Adrenal gland (tissue), 12 donors: ENCODE measurements around the gene RPTOR. TPM values are rescaled to one million over a fixed set of nuclear protein-coding genes. Genes with fewer than 3 reads are reported as not detected.

ENCODE experiments used
- DNase-seq, 7 donors: peaks; one replicate each; pipeline ENCODE4 v3.0.0-alpha.2; 2019 to 2020
- H3K27ac ChIP-seq, 5 donors: fragments of 200-600 bp; sonication (generic) in 4 of 5; 1 replicate in 3 of 5; 2 replicates in 2 of 5; pipeline versions ENCODE4 v1.5.1 to v1.8.0; 2016 to 2020; ENCODE audit warnings: mild to moderate bottlenecking in 1 of 5
- H3K27me3 ChIP-seq: fragments of 200-600 bp; 2 replicates; pipeline ENCODE4 v1.8.0; 2021
- H3K36me3 ChIP-seq, 2 donors: fragments of 200-600 bp; replicated peaks in 1 of 2; 1 replicate in 1 of 2; 2 replicates in 1 of 2; pipeline versions ENCODE4 v1.5.1 to v1.8.0; 2018 to 2022
- H3K4me1 ChIP-seq, 2 donors: fragments of 200-600 bp; replicated peaks in 1 of 2; 1 replicate in 1 of 2; 2 replicates in 1 of 2; pipeline versions ENCODE4 v1.5.1 to v1.8.0; 2018 to 2021
- H3K4me3 ChIP-seq, 4 donors: fragments of 200-600 bp; sonication (generic) in 3 of 4; one replicate each; pipeline ENCODE4 v1.5.1; 2016 to 2018
- H3K9me3 ChIP-seq, 3 donors: fragments of 200-600 bp; sonication (generic) in 1 of 3; replicated peaks in 1 of 3; 1 replicate in 2 of 3; 2 replicates in 1 of 3; pipeline versions ENCODE4 v1.5.1 to v1.8.0; 2016 to 2021
- CTCF ChIP-seq, 6 experiments: fragments of 450-650 bp in 4 of 6; fragments of 200-600 bp in 2 of 6; sonication (generic) in 1 of 6; IDR thresholded peaks; 1 replicate in 5 of 6; 2 replicates in 1 of 6; pipeline versions ENCODE4 v1.5.1 to v1.8.0; 2016 to 2021; ENCODE audit warnings: antibody characterized with exemption in 6 of 6, mild to moderate bottlenecking in 2 of 6, moderate library complexity in 1 of 6
- POLR2A ChIP-seq, 2 donors: fragments of 450-650 bp; IDR thresholded peaks; one replicate each; pipeline ENCODE4 v1.6.1; 2017; ENCODE audit warnings: antibody characterized with exemption in 2 of 2, mild to moderate bottlenecking in 2 of 2, moderate library complexity in 1 of 2
- WGBS, 4 donors: extraction: QIAGEN DNeasy Blood & Tissue Kit in 2 of 4; methylation state at CpG; one replicate each; pipeline versions ENCODE4 v1.1.5 to v1.1.7; 2013 to 2017; 5-methylcytosine and 5-hydroxymethylcytosine counted together
- intact Hi-C, 2 donors: fragments of 100-400 bp; cut with DNase I; formaldehyde crosslinking; loops; one replicate each; pipeline versions ENCODE4 v1.14.1 to v1.15.0; 2022 to 2023
- polyA plus RNA-seq, 3 donors: library from polyadenylated mRNA; stranded (reverse); fragments of 200-250 nt in 2 of 3; fragments of 350-450 nt in 1 of 3; fragmentation: Illumina TruSeq in 1 of 3; extraction: RNeasy Lipid Tissue Mini Kit (QIAGEN cat#74804) in 1 of 3; gene quantifications; one replicate each; pipeline ENCODE4 v1.2.3, GENCODE V29; 2013 to 2014
- total RNA-seq, 9 donors: library from RNA; depleted of rRNA in 4 of 9; stranded (reverse); fragments of >200 nt in 4 of 9; fragments of 120-200 nt in 1 of 9; fragmentation: NEBNext Ultra II Directional in 1 of 9; extraction: Animal tissue kit (Norgen Biotek cat#: 25700) in 1 of 9; gene quantifications; one replicate each; pipeline versions ENCODE4 v1.1.0 to v1.2.4, GENCODE V29; 2013 to 2023
- donor health status: healthy with polysubstance abuse.
- donor health status: Bipolar disorder and iron deficiency.
- donor health status: DM: yes; HTN: yes; CAD: no.
- donor health status: DM: no; HTN: no; CAD: no.
- donor health status: DM: no; HTN: no; CAD: no.
- donor health status: DM: yes; HTN: yes; CAD: no.

Gene RPTOR
- total and polyA plus RNA-seq, 12 donors, result 9.7 to 53.3 (median 29.7) TPM

GRCh38 chr17:80906364-80907259 is 362.0 kb downstream of the RPTOR start:
- WGBS, 4 donors, result 91 to 96% (median 96%) methylated on average over 22 to 39 of the region's 39 CpGs
- no peak overlapping the region for H3K4me3 ChIP-seq
- DNase-seq, result no peak
- peaks cover 0 to 21% of the 10 kb centered on the region in 2 donors for H3K36me3 ChIP-seq
- TF ChIP-seq POLR2A (IDR thresholded peaks at IDR 0.05), result no peak
- TF ChIP-seq CTCF (IDR thresholded peaks at IDR 0.05), result no peak
- H3K27me3 ChIP-seq, result no peaks in the 10 kb centered on the region
- no peaks in the 10 kb centered on the region for H3K4me1 ChIP-seq
- no peak overlapping the region for H3K27ac ChIP-seq
- intact Hi-C loops, result no loop called here
- H3K9me3 ChIP-seq, result no peaks in the 10 kb centered on the region

DNA sequence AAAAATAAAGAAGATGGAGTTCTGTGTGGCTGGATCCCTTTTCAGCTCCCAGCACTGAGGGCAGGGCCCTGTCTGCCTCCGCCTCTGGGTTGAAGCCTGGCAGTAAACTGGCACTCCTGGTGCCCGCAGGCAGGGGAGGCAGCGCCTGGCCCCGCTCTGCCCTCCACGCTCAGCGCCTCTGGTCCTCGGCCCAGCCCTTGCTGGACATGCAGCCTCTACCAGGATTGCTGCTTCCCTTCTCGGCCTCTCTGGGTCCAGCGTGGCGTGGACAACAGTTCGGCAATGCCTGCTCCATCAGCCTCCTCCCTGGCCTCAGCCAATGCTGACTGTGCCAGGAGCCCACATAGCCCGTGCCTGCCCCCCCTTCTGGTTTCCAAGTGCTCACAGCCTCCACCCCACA is 362.6 kb downstream of the RPTOR start:
- no peak for DNase-seq
- Histone ChIP-seq H3K27ac (no peak overlapping the region), H3K4me3 (no peak overlapping the region), H3K4me1 (no peaks in the 10 kb centered on the region), H3K27me3 (no peaks in the 10 kb centered on the region), H3K9me3 (no peaks in the 10 kb centered on the region), H3K36me3 (peaks cover 0 to 22% of the 10 kb centered on the region in 2 donors)
- intact Hi-C loops, result no loop called here
- TF ChIP-seq CTCF (IDR thresholded peaks at IDR 0.05), result no peak
- WGBS, 4 donors, result 94 to 100% (median 97%) methylated on average over 2 to 12 of the region's 12 CpGs

DNA sequence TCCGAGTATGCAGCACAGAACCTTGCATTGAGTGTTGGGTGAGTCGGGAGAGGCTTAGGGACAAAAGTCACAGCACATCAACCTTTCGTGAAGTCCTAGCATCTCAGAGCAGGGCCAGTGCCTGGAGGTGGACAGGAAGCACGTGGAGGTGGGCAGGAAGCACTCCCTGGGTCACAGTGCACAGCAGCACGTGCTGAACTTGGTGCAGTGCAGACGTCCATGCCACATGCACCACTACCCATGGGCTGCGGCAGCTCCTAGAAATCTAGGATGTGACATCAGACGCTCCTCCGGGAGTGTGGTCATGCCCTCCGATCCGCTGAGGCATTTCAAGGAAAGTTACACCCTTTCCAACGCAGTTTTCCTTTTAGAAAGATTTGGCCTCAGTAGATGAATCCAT is 363.6 kb downstream of the RPTOR start:
- peaks cover 0 to 25% of the 10 kb centered on the region in 2 donors for H3K36me3 ChIP-seq
- H3K27ac ChIP-seq, result no peak overlapping the region
- H3K9me3 ChIP-seq, result no peaks in the 10 kb centered on the region
- no peak overlapping the region for H3K4me3 ChIP-seq
- DNase-seq, result no peak
- intact Hi-C loops, result no loop called here
- no peaks in the 10 kb centered on the region for H3K4me1 ChIP-seq
- no peaks in the 10 kb centered on the region for H3K27me3 ChIP-seq
- 86 to 95% (median 91%) methylated on average over 7 to 12 of the region's 12 CpGs for WGBS, 4 donors
- TF ChIP-seq CTCF (IDR thresholded peaks at IDR 0.05), result no peak

DNA sequence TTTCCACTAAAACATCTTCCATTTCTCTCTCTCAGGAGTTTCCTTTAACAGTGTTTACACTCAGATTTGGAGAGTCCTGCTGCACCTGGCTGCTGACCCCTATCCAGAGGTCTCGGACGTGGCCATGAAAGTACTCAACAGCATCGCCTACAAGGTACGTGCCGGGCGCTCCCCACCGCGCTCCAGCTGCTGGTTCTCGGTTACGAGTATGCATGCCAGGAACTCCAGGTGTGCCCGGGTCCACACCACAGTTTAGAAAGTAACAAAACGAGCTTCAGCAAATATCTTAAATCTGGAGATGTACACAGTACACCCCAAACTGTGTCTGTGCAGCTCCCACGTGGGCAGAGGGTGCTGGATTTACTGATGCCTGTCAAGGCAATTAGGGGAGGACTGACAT is 364.1 kb downstream of the RPTOR start:
- no peak overlapping the region for H3K27ac ChIP-seq
- no peak overlapping the region for H3K4me3 ChIP-seq
- H3K4me1 ChIP-seq, result no peaks in the 10 kb centered on the region
- peaks cover 0 to 25% of the 10 kb centered on the region in 2 donors for H3K36me3 ChIP-seq
- H3K9me3 ChIP-seq, result no peaks in the 10 kb centered on the region
- TF ChIP-seq POLR2A (IDR thresholded peaks at IDR 0.05) (no peak), CTCF (IDR thresholded peaks at IDR 0.05) (no peak)
- intact Hi-C loops, result no loop called here
- DNase-seq, result no peak
- no peaks in the 10 kb centered on the region for H3K27me3 ChIP-seq
- 93 to 96% (median 94%) methylated on average over 13 of the region's 13 CpGs for WGBS, 4 donors
